NCI-H1105 (cell line): Measurements from ENCODE around the gene BRIX1.

Experiments
- DNase-seq: peaks from one replicate; lab custom pipeline; 2025; lab: John Stamatoyannopoulos, UW

BRIX1 gene, protein sequence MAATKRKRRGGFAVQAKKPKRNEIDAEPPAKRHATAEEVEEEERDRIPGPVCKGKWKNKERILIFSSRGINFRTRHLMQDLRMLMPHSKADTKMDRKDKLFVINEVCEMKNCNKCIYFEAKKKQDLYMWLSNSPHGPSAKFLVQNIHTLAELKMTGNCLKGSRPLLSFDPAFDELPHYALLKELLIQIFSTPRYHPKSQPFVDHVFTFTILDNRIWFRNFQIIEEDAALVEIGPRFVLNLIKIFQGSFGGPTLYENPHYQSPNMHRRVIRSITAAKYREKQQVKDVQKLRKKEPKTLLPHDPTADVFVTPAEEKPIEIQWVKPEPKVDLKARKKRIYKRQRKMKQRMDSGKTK

DNA sequence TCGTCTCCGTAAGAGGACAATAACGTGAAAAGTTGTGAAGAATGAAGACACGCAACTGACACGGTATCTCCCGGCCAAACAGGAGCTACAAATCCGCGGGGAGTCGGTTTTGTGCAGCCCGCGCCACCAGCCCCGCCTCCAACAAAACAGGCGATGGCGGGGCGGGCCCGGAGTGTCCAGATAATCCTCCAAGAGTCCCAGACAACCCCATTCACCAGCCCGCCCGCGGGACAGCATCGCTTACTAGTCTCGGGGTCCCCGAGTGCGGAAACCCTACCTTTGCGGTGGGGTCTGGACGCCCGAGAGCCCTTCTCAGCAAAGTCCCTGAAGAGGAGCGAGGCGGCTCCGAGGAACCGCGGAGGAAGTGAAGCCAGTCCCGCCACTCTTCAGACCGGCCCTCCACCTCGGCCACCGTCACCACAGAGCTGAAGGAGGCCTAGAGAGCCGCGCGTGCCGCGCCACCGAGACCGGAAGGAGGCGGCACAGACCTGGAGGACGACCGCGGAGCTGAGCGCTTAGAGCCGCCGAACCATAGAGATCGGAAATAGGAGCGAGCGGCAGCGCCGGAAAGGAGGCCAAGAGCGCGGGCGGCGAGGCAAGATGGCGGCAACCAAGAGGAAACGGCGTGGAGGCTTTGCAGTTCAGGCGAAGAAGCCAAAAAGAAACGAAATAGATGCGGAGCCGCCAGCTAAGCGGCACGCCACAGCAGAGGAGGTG lies at the start of gene BRIX1, which contains the start of gene RAD1:
TSS of gene BRIX1 (plus strand) at position 573 of the 717 bp plus-strand sequence. CDS start at position 601, 28 bp downstream.
TSS of gene RAD1 (minus strand) at position 366 of the 717 bp plus-strand sequence. CDS start 612 bp downstream, outside the sequence.
- DNase-seq, result peak; percentile 96

DNA sequence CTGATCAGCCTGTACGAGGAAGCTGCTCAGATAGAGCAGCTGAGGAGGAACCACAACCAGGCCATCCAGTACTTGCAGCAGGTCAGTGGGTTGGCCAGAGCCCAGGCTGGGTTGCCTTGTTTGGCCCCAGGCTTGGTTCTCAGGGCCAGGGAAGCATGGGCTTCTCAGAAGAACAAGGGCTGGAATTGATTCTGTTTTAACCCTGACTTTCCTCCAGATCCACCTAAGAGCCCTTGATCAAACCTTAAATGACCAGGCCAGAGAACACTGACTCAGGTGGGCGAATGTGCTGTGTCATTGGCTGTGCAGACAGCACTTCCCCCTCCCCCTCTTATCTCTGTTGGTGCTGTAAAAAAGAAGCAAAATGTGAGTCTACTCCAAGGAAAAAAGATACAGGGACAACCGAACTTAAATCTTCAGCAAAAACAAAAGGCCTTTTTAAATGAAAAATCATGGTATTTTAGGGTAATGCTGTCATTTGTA lies 48.5 kb upstream of the BRIX1 start:
- no peak for DNase-seq

- no peak for DNase-seq
These were observed 47.9 kb upstream of the BRIX1 start for GRCh38 chr5:34867660-34868059.

DNA sequence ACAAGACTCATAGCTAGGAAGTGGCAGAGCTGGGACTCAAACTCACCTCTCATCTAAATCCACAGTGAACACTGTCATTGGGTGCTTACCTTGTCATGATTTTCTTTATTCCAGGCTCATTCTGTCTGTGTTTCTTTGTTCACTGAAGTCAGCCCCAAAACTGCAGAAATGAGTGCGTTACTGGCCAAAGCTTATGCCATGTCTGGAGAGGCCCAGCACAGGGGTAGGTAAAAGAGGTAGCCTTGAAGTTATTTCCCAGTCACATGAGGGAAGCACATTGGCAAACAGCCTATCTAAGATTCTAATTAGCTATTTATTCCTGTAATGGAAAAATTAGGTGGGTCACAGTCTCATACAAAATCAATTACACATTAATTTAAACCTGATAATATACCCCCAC lies 46.7 kb upstream of the BRIX1 start:
- DNase-seq, result no peak

- DNase-seq, result no peak
These were observed 46.3 kb upstream of the BRIX1 start for GRCh38 chr5:34869256-34869655.

DNA sequence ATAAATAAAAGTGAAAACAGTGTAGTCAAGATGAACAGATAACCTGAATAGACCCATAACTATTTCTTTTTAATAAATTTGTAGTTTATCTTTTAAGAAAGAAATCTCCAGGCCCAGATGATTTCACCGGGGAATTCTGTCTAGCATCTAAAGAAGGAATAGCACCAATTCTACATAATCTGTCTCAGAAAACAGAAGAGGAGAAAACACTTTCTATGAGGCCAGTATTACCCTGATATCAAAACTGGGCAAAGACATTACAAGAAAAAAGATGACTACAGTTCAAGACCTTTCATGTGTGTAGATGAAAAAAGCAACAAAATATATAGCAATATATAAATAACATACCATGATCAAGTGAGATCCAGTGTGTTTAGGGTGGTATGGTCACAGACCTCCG lies 45.1 kb upstream of the BRIX1 start:
- no peak for DNase-seq

- no peak for DNase-seq
These were observed 39.2 kb upstream of the BRIX1 start for GRCh38 chr5:34876275-34876674.

- no peak for DNase-seq
These were observed 34.3 kb upstream of the BRIX1 start for GRCh38 chr5:34881246-34881645.

DNA sequence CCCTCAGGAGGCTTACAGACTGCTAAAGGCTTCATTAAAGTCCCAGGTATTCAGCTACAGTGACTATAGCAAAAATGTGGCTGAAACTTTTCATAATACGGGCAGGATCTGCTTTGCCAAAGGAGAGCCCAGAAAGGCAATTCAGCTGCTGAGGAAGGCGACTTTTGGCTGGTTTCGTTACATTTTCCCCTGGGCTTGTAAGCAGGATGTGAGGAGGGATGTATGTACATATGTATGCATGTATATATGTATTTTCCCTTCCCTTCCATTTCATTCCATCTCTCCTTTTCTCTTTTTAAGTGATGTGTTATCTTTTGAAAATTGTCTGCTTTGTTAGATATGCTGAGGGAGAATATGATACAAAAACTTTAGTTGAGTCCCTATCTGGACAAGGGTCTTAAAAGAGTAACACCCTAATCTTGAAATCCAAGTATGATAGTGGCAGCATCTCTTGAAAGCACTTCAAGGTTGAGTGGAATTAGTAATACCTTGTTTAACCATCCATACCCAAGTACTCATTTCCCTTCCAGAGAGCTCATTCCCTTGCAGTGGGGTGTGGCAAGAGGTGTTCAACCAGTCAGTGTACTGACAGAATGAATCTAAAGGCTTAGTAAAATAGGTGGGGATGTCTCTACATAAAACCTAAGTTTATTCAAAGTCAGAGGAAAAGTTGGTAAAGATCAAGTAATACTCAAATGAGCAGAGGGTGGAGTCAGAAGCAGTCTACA lies 29.0 kb upstream of the BRIX1 start:
- DNase-seq, result no peak

DNA sequence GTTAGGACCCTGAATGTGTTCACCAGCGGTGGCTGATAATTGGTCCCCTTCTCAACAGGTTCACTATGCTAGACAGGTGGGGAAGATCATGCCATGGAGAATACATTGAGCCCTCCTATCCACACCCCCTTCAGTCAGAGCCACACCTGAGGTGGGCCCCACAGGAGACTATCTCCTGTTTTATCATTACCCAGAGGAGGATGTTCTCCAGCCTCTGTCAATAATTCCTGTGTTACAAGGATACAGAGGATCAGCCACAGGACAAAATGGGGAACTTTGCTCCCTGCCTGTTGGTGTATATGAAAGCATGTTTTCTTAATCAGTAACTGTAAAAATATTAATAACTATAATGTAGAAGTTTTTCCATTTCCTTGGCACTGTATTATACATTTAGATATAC lies 26.1 kb upstream of the BRIX1 start:
- DNase-seq, result no peak

- DNase-seq, result no peak
These were observed 23.5 kb upstream of the BRIX1 start for GRCh38 chr5:34891981-34892380.

DNA sequence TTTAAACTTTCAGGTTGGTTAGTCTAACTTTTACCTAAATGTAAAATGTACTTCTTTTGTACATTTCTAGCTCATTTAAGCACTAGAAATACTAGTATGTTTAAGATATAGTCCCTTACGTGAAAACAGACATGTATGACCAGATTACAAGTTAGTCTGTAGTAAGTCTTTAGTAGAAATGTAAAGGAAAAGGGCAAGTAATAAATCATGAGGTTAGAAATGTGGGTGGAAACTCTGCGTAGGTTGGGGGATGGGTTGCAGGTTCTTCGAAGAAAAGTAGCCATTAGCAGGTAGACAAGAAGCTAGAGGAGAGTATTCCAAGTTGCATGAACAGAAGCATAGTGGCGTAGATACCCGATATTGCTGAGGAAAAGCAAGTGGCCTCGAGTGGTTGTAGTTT lies 23.1 kb upstream of the BRIX1 start:
- DNase-seq, result no peak

DNA sequence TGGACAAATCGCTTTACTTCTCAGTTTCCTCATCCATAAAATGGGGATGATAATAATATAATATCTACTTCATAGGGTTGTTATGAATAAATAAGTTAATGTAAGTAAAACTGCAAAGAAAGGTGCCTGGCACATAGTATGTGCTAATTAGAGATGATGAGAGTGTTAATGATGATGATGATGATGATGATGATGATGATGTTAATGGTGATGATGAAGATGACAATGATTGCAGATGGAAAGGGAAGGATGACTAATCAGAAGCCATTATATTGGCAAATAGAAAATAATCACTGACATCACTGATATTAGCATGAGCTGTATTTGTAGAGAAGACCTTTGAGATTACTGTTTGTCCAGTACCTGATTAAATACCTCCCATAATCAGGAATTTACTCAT lies 20.8 kb upstream of the BRIX1 start:
- no peak for DNase-seq

GRCh38 chr5:34895641-34896419 lies 19.7 kb upstream of the BRIX1 start:
- DNase-seq, result no peak

GRCh38 chr5:34897646-34898045 lies 17.9 kb upstream of the BRIX1 start:
- no peak for DNase-seq

- DNase-seq, result peak; percentile 62
These were observed 17.1 kb upstream of the BRIX1 start for GRCh38 chr5:34898258-34898895.

- no peak for DNase-seq
These were observed 16.4 kb upstream of the BRIX1 start for GRCh38 chr5:34899066-34899465.

DNA sequence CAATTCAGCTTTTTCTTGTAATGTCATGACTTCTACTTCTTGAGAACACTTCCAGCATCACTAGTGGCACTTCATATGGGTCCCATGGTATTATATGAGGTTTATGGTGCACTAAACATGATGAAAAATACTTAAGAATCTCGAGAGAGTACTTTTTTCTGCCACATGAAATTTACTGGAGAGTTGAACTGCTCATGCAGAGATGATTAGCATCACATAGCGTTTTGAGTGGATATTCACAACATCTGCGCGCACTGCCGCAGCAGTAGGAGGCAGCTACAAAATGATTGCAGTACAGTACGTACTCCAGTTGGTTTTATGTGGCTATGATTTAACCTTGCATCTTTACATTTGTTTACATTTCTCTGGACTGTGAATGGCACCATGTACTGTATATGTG lies 14.9 kb upstream of the BRIX1 start:
- DNase-seq, result no peak

- DNase-seq, result no peak
These were observed 12.3 kb upstream of the BRIX1 start for GRCh38 chr5:34903260-34903659.

DNA sequence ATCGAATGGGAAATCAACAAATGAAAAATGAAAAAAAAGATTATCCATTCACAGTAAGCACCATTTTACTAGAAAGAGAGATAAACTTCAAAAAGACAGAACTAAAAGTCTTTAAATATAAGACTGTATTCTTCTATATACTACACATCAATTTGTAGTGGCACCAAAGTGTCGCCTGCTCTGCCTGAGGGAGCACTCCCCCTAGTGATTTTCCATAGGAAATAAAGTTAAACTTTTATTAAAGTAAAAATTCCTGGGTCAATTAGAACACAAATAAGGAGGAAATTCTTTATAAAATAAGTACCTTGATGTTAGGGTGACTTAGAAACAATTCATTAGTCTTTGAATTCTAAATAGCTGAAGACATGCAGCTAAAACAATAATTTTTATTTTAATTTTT lies 9.9 kb upstream of the BRIX1 start:
- no peak for DNase-seq

- DNase-seq, result no peak
These were observed 2.4 kb upstream of the BRIX1 start for GRCh38 chr5:34913072-34913471.
